ENCODE results near the gene CFAP251.
A peak's percentile ranks its signal among the peaks of the same experiment; 100 is the strongest.

Gene CFAP251

GRCh38 chr12:121892673-121893561 is 25.5 kb upstream of the CFAP251 start:
- TF ChIP-seq CTCF (IDR thresholded peaks at IDR 0.05; ENCODE audit: insufficient read depth, low read depth, low read length, missing control alignments), result no peak
- no peak for DNase-seq (ENCODE audit: low read depth)
- no peak overlapping the region for H3K4me3 ChIP-seq (ENCODE audit: low read depth, low read length)

GRCh38 chr12:121893961-121894460 is 24.4 kb upstream of the CFAP251 start:
- H3K4me3 ChIP-seq (ENCODE audit: low read depth, low read length), result no peak overlapping the region
- no peak for TF ChIP-seq CTCF (IDR thresholded peaks at IDR 0.05; ENCODE audit: insufficient read depth, low read depth, low read length, missing control alignments)
- no peak for DNase-seq (ENCODE audit: low read depth)

- DNase-seq (ENCODE audit: low read depth), result peak; percentile 22
- no peak overlapping the region for H3K4me3 ChIP-seq (ENCODE audit: low read depth, low read length)
- no peak for TF ChIP-seq CTCF (IDR thresholded peaks at IDR 0.05; ENCODE audit: insufficient read depth, low read depth, low read length, missing control alignments)
These were observed 23.8 kb upstream of the CFAP251 start for GRCh38 chr12:121894633-121895032.

GRCh38 chr12:121898287-121898686 is 20.1 kb upstream of the CFAP251 start:
- DNase-seq (ENCODE audit: low read depth), result no peak
- no peak overlapping the region for H3K4me3 ChIP-seq (ENCODE audit: low read depth, low read length)
- no peak for TF ChIP-seq CTCF (IDR thresholded peaks at IDR 0.05; ENCODE audit: insufficient read depth, low read depth, low read length, missing control alignments)

- no peak for DNase-seq (ENCODE audit: low read depth)
- no peak for TF ChIP-seq CTCF (IDR thresholded peaks at IDR 0.05; ENCODE audit: insufficient read depth, low read depth, low read length, missing control alignments)
- H3K4me3 ChIP-seq (ENCODE audit: low read depth, low read length), result no peak overlapping the region
These were observed 18.8 kb upstream of the CFAP251 start for GRCh38 chr12:121899590-121899989.

GRCh38 chr12:121903202-121903601 is 15.2 kb upstream of the CFAP251 start:
- DNase-seq (ENCODE audit: low read depth), result no peak
- no peak overlapping the region for H3K4me3 ChIP-seq (ENCODE audit: low read depth, low read length)
- no peak for TF ChIP-seq CTCF (IDR thresholded peaks at IDR 0.05; ENCODE audit: insufficient read depth, low read depth, low read length, missing control alignments)
